ENCODE data around the gene NUSAP1. TPM values are rescaled to one million over a fixed set of nuclear protein-coding genes. Genes with fewer than 3 reads are reported as not detected.

The NUSAP1 gene
- total and polyA plus RNA-seq, 3 experiments from 2014 or later = 2.7 to 106 (median 100) TPM

- peaks cover 0 to 2% (median 1%) of the 10 kb centered on the region in 5 donors for H3K9me3 Mint-ChIP-seq
- Histone ChIP-seq H3K27ac (ENCODE audit: low read depth, low read length) (no peak overlapping the region), H3K4me1 (ENCODE audit: insufficient read depth, low read length) (peaks cover 4% of the 10 kb centered on the region), H3K9me3 (ENCODE audit: low read length) (no peaks in the 10 kb centered on the region), H3K4me3 (ENCODE audit: low read length) (no peak overlapping the region), H3K36me3 (ENCODE audit: insufficient read depth, low read length) (no peaks in the 10 kb centered on the region), H3K27me3 (ENCODE audit: insufficient read depth, low read length, poor library complexity, severe bottlenecking) (no peaks in the 10 kb centered on the region)
- peak overlapping the region in 1 of 7 donors; percentile 54 for H3K4me3 Mint-ChIP-seq
- peaks cover 0 to 5% (median 3%) of the 10 kb centered on the region in 3 donors for H3K36me3 Mint-ChIP-seq
- no peak for DNase-seq
- peaks cover 13 to 20% (median 16%) of the 10 kb centered on the region in 3 donors for H3K4me1 Mint-ChIP-seq
- CTCF ChIA-PET = interaction anchor here (0.7 to 0.8 kb wide), 2 partner anchors 11 to 907 kb away, joined by 3 to 4 read pairs; no protein-coding TSS in a partner anchor
- H3K27me3 Mint-ChIP-seq = no peaks in the 10 kb centered on the region
- POLR2A ChIA-PET = no interaction called here
- peak overlapping the region in 1 of 8 donors; percentile 56 for H3K27ac Mint-ChIP-seq
These were observed 74.7 kb downstream of the NUSAP1 start for GRCh38 chr15:41407341-41407740.

DNA sequence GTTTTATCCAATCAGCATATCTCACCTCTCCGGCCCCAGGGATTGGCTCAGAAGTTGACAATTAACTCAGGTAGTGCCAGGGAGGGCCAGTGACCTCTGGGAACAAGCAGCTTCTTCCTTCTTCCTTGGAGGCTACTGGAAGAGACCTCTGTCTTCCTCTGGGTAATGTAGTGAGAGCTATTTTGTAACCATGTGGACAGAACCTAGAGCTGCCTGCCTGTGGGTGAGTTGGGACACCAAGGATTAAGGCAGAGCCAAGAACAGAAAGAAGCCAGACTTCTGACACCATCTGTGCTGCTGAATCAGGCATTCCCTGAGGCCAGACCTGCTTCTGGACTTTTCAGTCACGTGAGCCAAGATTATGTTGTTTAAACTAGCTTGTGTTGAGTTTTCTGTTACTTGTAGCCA is 75.6 kb downstream of the NUSAP1 start:
- no peaks in the 10 kb centered on the region for H3K27me3 ChIP-seq (ENCODE audit: insufficient read depth, low read length, poor library complexity, severe bottlenecking)
- Mint-ChIP-seq H3K4me3 (peak overlapping the region in 1 of 7 donors; percentile 34), H3K9me3 (peaks cover 0 to 2% (median 0%) of the 10 kb centered on the region in 5 donors), H3K27ac (no peak overlapping the region), H3K4me1 (peaks cover 7 to 13% (median 8%) of the 10 kb centered on the region in 3 donors), H3K36me3 (peaks cover 0 to 3% (median 1%) of the 10 kb centered on the region in 3 donors), H3K27me3 (no peaks in the 10 kb centered on the region)
- DNase-seq = peak in 1 of 5 donors; percentile 12
- no peaks in the 10 kb centered on the region for H3K9me3 ChIP-seq (ENCODE audit: low read length)
- H3K4me3 ChIP-seq (ENCODE audit: low read length) = no peak overlapping the region
- peaks cover under 1% of the 10 kb centered on the region for H3K4me1 ChIP-seq (ENCODE audit: insufficient read depth, low read length)
- no peak overlapping the region for H3K27ac ChIP-seq (ENCODE audit: low read depth, low read length)
- H3K36me3 ChIP-seq (ENCODE audit: insufficient read depth, low read length) = no peaks in the 10 kb centered on the region
- ChIA-PET CTCF (interaction anchor here (0.8 to 1.1 kb wide), 2 partner anchors 8 to 10 kb away, joined by 3 to 4 read pairs; partner anchors contain the start of gene RTF1), POLR2A (no interaction called here)

DNA sequence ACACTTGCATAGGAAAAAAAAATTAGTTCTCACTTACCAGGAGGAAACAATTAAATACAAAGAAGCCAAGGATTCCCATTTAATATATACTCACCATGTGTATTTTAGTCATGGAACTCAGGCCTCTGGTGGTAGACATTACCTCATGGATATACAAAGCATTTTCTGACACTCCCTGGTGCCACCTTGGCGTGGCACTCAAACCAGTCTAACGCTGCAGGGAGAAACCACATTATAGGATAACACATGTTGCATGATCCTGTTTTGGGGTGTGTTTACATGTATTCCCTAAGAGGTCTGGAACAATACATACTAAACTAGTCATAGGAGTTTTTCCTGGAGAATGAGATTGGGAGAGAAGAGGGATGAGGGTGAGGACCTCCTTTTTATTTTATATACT is 78.3 kb downstream of the NUSAP1 start:
- Histone ChIP-seq H3K4me1 (ENCODE audit: insufficient read depth, low read length) (peaks cover 7% of the 10 kb centered on the region), H3K9me3 (ENCODE audit: low read length) (no peaks in the 10 kb centered on the region), H3K4me3 (ENCODE audit: low read length) (no peak overlapping the region), H3K36me3 (ENCODE audit: insufficient read depth, low read length) (no peaks in the 10 kb centered on the region), H3K27me3 (ENCODE audit: insufficient read depth, low read length, poor library complexity, severe bottlenecking) (no peaks in the 10 kb centered on the region), H3K27ac (ENCODE audit: low read depth, low read length) (no peak overlapping the region)
- Mint-ChIP-seq H3K4me1 (peaks cover 6 to 7% (median 6%) of the 10 kb centered on the region in 3 donors), H3K9me3 (no peaks in the 10 kb centered on the region), H3K27ac (peak overlapping the region in 3 of 8 donors; percentile 27 to 82 (median 49)), H3K27me3 (no peaks in the 10 kb centered on the region), H3K4me3 (peak overlapping the region in 1 of 7 donors; percentile 15), H3K36me3 (no peaks in the 10 kb centered on the region)
- no peak for DNase-seq
- ChIA-PET CTCF (no interaction called here), POLR2A (no interaction called here)

- ChIA-PET CTCF (no interaction called here), POLR2A (no interaction called here)
- H3K27ac Mint-ChIP-seq = no peak overlapping the region
These were observed 78.8 kb downstream of the NUSAP1 start for GRCh38 chr15:41411441-41411840.

DNA sequence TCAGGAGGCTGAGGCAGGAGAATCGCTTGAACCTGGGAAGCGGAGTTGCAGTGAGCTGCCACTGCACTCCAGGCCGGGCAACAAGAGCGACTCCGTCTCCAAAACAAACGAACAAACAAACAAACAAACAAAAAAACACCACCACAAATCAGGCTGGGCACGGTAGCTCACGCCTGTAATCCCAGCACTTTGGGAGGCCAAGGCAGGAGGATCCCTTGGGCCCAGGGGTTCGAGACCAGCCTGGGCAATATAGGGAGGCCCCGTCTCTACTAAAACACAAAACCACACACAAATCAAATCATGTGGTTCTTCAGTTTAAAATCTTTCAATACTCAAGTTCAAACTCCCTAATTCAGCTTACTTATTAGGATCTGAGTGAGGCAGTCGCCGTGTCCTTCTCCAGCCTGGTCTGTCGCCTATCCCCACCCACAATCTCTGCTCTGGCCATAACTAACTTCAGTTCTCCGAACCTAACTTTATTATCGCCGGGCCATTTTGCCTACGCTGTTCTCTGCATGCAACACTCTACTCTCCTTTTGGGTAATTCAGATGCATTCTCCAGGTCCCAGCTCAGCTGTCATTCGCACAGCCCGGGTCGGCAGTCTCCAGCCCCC is 83.6 kb downstream of the NUSAP1 start:
- H3K36me3 ChIP-seq (ENCODE audit: insufficient read depth, low read length) = no peaks in the 10 kb centered on the region
- H3K9me3 ChIP-seq (ENCODE audit: low read length) = no peaks in the 10 kb centered on the region
- CTCF ChIA-PET = interaction anchor here (1.2 to 1.6 kb wide), 2 partner anchors 8 to 358 kb away, joined by 3 read pairs; partner anchors contain the start of gene MAPKBP1
- Mint-ChIP-seq H3K36me3 (peaks cover 0 to 12% (median 0%) of the 10 kb centered on the region in 3 donors), H3K4me3 (peak overlapping the region; percentile 92 to 99 (median 95)), H3K4me1 (peaks cover 39 to 50% (median 43%) of the 10 kb centered on the region in 3 donors), H3K27ac (peak overlapping the region; percentile 91 to 96 (median 95)), H3K27me3 (no peaks in the 10 kb centered on the region), H3K9me3 (no peaks in the 10 kb centered on the region)
- peak overlapping the region; percentile 72 for H3K27ac ChIP-seq (ENCODE audit: low read depth, low read length)
- DNase-seq = no peak
- H3K4me1 ChIP-seq (ENCODE audit: insufficient read depth, low read length) = peaks cover 29% of the 10 kb centered on the region
- H3K4me3 ChIP-seq (ENCODE audit: low read length) = peak overlapping the region; percentile 97
- H3K27me3 ChIP-seq (ENCODE audit: insufficient read depth, low read length, poor library complexity, severe bottlenecking) = no peaks in the 10 kb centered on the region
- POLR2A ChIA-PET = no interaction called here

More at GRCh38 chr15:41411441-41411840, 78.8 kb downstream of the NUSAP1 start:
- peaks cover 10% of the 10 kb centered on the region for H3K4me1 ChIP-seq (ENCODE audit: insufficient read depth, low read length)
- no peaks in the 10 kb centered on the region for H3K36me3 ChIP-seq (ENCODE audit: insufficient read depth, low read length)
- Mint-ChIP-seq H3K36me3 (peaks cover 0 to 2% (median 0%) of the 10 kb centered on the region in 3 donors), H3K4me3 (peak overlapping the region in 1 of 7 donors; percentile 15), H3K27me3 (no peaks in the 10 kb centered on the region), H3K9me3 (no peaks in the 10 kb centered on the region), H3K4me1 (peaks cover 10 to 11% (median 10%) of the 10 kb centered on the region in 3 donors)
- no peaks in the 10 kb centered on the region for H3K27me3 ChIP-seq (ENCODE audit: insufficient read depth, low read length, poor library complexity, severe bottlenecking)
- H3K4me3 ChIP-seq (ENCODE audit: low read length) = no peak overlapping the region
- no peak overlapping the region for H3K27ac ChIP-seq (ENCODE audit: low read depth, low read length)
- DNase-seq = no peak
- no peaks in the 10 kb centered on the region for H3K9me3 ChIP-seq (ENCODE audit: low read length)

GRCh38 chr15:41416742-41417417 is 84.2 kb downstream of the NUSAP1 start, which contains the start of gene RTF1:
Gene RTF1, plus strand, starts transcription at chr15:41417095. Its CDS starts 21 bp downstream, at chr15:41417116.
- Mint-ChIP-seq H3K4me1 (peaks cover 41 to 50% (median 43%) of the 10 kb centered on the region in 3 donors), H3K36me3 (peaks cover 0 to 12% (median 0%) of the 10 kb centered on the region in 3 donors), H3K27ac (peak within 1 kb of the TSS; percentile 91 to 96 (median 95)), H3K9me3 (no peaks in the 10 kb centered on the region), H3K4me3 (peak within 1 kb of the TSS; percentile 92 to 99 (median 95)), H3K27me3 (no peaks in the 10 kb centered on the region)
- Histone ChIP-seq H3K9me3 (ENCODE audit: low read length) (no peaks in the 10 kb centered on the region), H3K4me3 (ENCODE audit: low read length) (peak within 1 kb of the TSS; percentile 97), H3K4me1 (ENCODE audit: insufficient read depth, low read length) (peaks cover 29% of the 10 kb centered on the region), H3K36me3 (ENCODE audit: insufficient read depth, low read length) (no peaks in the 10 kb centered on the region), H3K27ac (ENCODE audit: low read depth, low read length) (peak within 1 kb of the TSS; percentile 72), H3K27me3 (ENCODE audit: insufficient read depth, low read length, poor library complexity, severe bottlenecking) (no peaks in the 10 kb centered on the region)
- DNase-seq = peak; percentile 95 to 98 (median 97)
- POLR2A ChIA-PET = no interaction called here
- CTCF ChIA-PET = interaction anchor here (1.2 kb wide), 1 partner anchor 9 kb away, joined by 3 read pairs; no protein-coding TSS in a partner anchor

GRCh38 chr15:41417418-41418195 is 84.9 kb downstream of the NUSAP1 start:
- POLR2A ChIA-PET = no interaction called here
- peak overlapping the region; percentile 97 for H3K4me3 ChIP-seq (ENCODE audit: low read length)
- H3K9me3 ChIP-seq (ENCODE audit: low read length) = no peaks in the 10 kb centered on the region
- CTCF ChIA-PET = no interaction called here
- peak in 2 of 5 donors; percentile 27 to 57 for DNase-seq
- Mint-ChIP-seq H3K4me1 (peaks cover 45 to 55% (median 48%) of the 10 kb centered on the region in 3 donors), H3K36me3 (peaks cover 0 to 12% (median 0%) of the 10 kb centered on the region in 3 donors), H3K27ac (peak overlapping the region; percentile 53 to 95 (median 92)), H3K4me3 (peak overlapping the region; percentile 92 to 99 (median 95)), H3K27me3 (no peaks in the 10 kb centered on the region), H3K9me3 (no peaks in the 10 kb centered on the region)
- no peaks in the 10 kb centered on the region for H3K36me3 ChIP-seq (ENCODE audit: insufficient read depth, low read length)
- peak overlapping the region; percentile 67 for H3K27ac ChIP-seq (ENCODE audit: low read depth, low read length)
- H3K27me3 ChIP-seq (ENCODE audit: insufficient read depth, low read length, poor library complexity, severe bottlenecking) = no peaks in the 10 kb centered on the region
- H3K4me1 ChIP-seq (ENCODE audit: insufficient read depth, low read length) = peaks cover 29% of the 10 kb centered on the region

Measured in CD8-positive, alpha-beta memory T cell (primary cell).